Ascending aorta (tissue), 2 donors: ENCODE results near the gene CST8. TPM values are rescaled to one million over a fixed set of nuclear protein-coding genes. Genes with fewer than 3 reads are reported as not detected.
A peak's percentile ranks its signal among the peaks of the same experiment; 100 is the strongest.

ENCODE experiments used
- DNase-seq, 2 donors: peaks; one replicate each; pipeline ENCODE4 v3.0.0-alpha.2; 2019; ENCODE audit warnings: low spot score in 2 of 2
- H3K27ac ChIP-seq, 2 donors: fragments of 200-600 bp; sonication (generic); one replicate each; pipeline ENCODE4 v1.5.1; 2016 to 2017; ENCODE audit warnings: mild to moderate bottlenecking in 1 of 2
- H3K27me3 ChIP-seq: fragments of 200-600 bp; sonication (generic); one replicate; pipeline ENCODE4 v1.5.1; 2017
- H3K36me3 ChIP-seq, 2 donors: fragments of 200-600 bp; sonication (generic); one replicate each; pipeline ENCODE4 v1.5.1; 2016
- H3K4me1 ChIP-seq, 2 donors: fragments of 200-600 bp; sonication (generic); one replicate each; pipeline ENCODE4 v1.5.1; 2016 to 2017; ENCODE audit warnings: mild to moderate bottlenecking in 1 of 2
- H3K4me3 ChIP-seq, 2 donors: fragments of 200-600 bp; sonication (generic); one replicate each; pipeline ENCODE4 v1.5.1; 2016 to 2017; ENCODE audit warnings: mild to moderate bottlenecking in 1 of 2
- H3K9me3 ChIP-seq, 2 donors: fragments of 200-600 bp; sonication (generic); one replicate each; pipeline ENCODE4 v1.5.1; 2016
- intact Hi-C: fragments of 100-400 bp; cut with DNase I; formaldehyde crosslinking; loops from one replicate; pipeline ENCODE4 v1.15.1; 2023
- total RNA-seq: library from RNA; depleted of rRNA; stranded (reverse); fragments of >200 nt; gene quantifications from one replicate; pipeline ENCODE4 v1.1.0, GENCODE V29; 2016
- TF ChIP-seq, protein P1 (sequence below), 3 experiments: fragments of 200-600 bp in 2 of 3; fragments of 450-650 bp in 1 of 3; sonication (generic) in 2 of 3; IDR thresholded peaks; one replicate each; pipeline ENCODE4 v1.5.1; 2016 to 2019; ENCODE audit warnings: antibody characterized with exemption in 3 of 3, mild to moderate bottlenecking in 1 of 3, moderate library complexity in 1 of 3

CST8 gene
- total RNA-seq, 1 donor from 2014 or later = not detected

- Histone ChIP-seq H3K9me3 (no peaks in the 10 kb centered on the region), H3K4me3 (no peak overlapping the region), H3K4me1 (no peaks in the 10 kb centered on the region), H3K36me3 (no peaks in the 10 kb centered on the region), H3K27ac (no peak overlapping the region), H3K27me3 (no peaks in the 10 kb centered on the region)
- intact Hi-C loops = no loop called here
- TF ChIP-seq, protein P1, sequence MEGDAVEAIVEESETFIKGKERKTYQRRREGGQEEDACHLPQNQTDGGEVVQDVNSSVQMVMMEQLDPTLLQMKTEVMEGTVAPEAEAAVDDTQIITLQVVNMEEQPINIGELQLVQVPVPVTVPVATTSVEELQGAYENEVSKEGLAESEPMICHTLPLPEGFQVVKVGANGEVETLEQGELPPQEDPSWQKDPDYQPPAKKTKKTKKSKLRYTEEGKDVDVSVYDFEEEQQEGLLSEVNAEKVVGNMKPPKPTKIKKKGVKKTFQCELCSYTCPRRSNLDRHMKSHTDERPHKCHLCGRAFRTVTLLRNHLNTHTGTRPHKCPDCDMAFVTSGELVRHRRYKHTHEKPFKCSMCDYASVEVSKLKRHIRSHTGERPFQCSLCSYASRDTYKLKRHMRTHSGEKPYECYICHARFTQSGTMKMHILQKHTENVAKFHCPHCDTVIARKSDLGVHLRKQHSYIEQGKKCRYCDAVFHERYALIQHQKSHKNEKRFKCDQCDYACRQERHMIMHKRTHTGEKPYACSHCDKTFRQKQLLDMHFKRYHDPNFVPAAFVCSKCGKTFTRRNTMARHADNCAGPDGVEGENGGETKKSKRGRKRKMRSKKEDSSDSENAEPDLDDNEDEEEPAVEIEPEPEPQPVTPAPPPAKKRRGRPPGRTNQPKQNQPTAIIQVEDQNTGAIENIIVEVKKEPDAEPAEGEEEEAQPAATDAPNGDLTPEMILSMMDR (IDR thresholded peaks at IDR 0.05) = peak in 2 of 3 experiments; percentile 8 to 34
- no peak for DNase-seq
These were observed 44.4 kb upstream of the CST8 start for GRCh38 chr20:23446505-23446904.

- intact Hi-C loops = no loop called here
These were observed 42.8 kb upstream of the CST8 start for GRCh38 chr20:23448167-23448566.

GRCh38 chr20:23449421-23449820 lies 41.5 kb upstream of the CST8 start:
- no peaks in the 10 kb centered on the region for H3K27me3 ChIP-seq
- no peaks in the 10 kb centered on the region for H3K4me1 ChIP-seq
- no peak for DNase-seq
- no peaks in the 10 kb centered on the region for H3K36me3 ChIP-seq
- no peaks in the 10 kb centered on the region for H3K9me3 ChIP-seq
- H3K4me3 ChIP-seq = no peak overlapping the region
- intact Hi-C loops = no loop called here
- TF ChIP-seq, protein P1 (IDR thresholded peaks at IDR 0.05) = no peak
- no peak overlapping the region for H3K27ac ChIP-seq

More at GRCh38 chr20:23448167-23448566, 42.8 kb upstream of the CST8 start:
- Histone ChIP-seq H3K27me3 (no peaks in the 10 kb centered on the region), H3K4me1 (no peaks in the 10 kb centered on the region), H3K27ac (no peak overlapping the region), H3K36me3 (no peaks in the 10 kb centered on the region), H3K9me3 (no peaks in the 10 kb centered on the region), H3K4me3 (no peak overlapping the region)
- DNase-seq = no peak
- TF ChIP-seq, protein P1 (IDR thresholded peaks at IDR 0.05) = no peak

DNA sequence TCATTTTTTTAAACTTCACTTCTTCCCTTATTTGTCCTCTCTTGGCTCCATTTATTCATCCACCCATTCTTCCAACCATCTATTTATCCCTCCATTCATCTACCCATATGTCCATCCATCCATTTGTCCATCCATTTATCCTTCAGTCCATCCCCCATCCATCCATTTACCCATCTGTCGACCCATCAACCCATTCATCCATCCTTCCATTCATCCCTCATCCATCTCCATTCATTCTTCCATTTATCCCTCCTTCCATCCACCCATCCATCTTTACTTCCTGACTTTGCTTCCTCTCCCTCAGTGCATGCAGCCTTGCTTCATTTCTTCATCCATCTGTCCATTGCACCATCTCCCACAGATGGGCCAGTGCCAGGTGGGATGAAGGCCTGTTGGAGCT lies 40.0 kb upstream of the CST8 start:
- H3K27me3 ChIP-seq = no peaks in the 10 kb centered on the region
- H3K36me3 ChIP-seq = no peaks in the 10 kb centered on the region
- no peak overlapping the region for H3K27ac ChIP-seq
- DNase-seq = no peak
- TF ChIP-seq, protein P1 (IDR thresholded peaks at IDR 0.05) = no peak
- no peak overlapping the region for H3K4me3 ChIP-seq
- H3K4me1 ChIP-seq = no peaks in the 10 kb centered on the region
- intact Hi-C loops = loop anchor here (10.0 kb wide), 1 partner anchor 264 kb away; no protein-coding TSS in a partner anchor
- H3K9me3 ChIP-seq = no peaks in the 10 kb centered on the region

DNA sequence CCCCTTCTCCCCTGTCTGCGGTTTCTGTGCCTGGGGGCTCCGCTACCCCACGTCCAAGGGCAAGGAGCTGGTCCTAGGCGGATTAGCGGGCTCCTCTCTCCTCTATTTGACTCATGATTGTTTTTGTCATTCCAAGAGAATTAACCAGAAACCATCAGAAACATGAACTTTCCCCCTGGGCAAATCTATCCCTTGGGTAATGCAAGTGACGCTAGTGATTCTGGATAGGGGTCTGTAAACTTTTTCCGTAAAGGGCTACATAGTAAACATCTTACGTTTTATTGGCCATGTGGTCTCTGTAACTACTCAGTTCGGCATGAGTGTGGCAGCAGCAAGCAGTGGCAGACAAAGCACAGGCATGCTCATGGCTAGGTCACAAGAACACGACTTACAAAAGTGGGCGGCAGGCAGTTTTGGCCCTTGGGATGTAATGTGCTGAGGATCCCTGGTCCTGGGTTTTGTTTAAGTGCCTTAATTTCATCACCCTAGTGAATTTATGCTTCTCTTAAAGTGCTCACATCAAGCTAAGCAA lies 38.9 kb upstream of the CST8 start:
- TF ChIP-seq, protein P1 (IDR thresholded peaks at IDR 0.05) = no peak
- intact Hi-C loops = loop anchor here (10.0 kb wide), 1 partner anchor 263 kb away; no protein-coding TSS in a partner anchor
- no peak overlapping the region for H3K27ac ChIP-seq

More for the DNA sequence above, 38.9 kb upstream of the CST8 start:
- Histone ChIP-seq H3K4me1 (no peaks in the 10 kb centered on the region), H3K27me3 (no peaks in the 10 kb centered on the region), H3K36me3 (no peaks in the 10 kb centered on the region), H3K4me3 (no peak overlapping the region), H3K9me3 (no peaks in the 10 kb centered on the region)
- no peak for DNase-seq
